Measurements from ENCODE around the gene GDF3. TPM values are rescaled to one million over a fixed set of nuclear protein-coding genes. Genes with fewer than 3 reads are reported as not detected.
"Not testable (repeated sequence)": the region's sequence is repeated elsewhere in the genome, so short reads cannot be mapped to it uniquely, and the experiment has no call there.

GDF3 gene
- not detected for total RNA-seq
- not detected for total RNA-seq (2013)

GRCh38 chr12:7695566-7696197, at the start of gene GDF3:
Gene GDF3, minus strand, starts transcription at chr12:7695775. Its CDS starts 47 bp downstream, at chr12:7695728.
- Histone ChIP-seq H3K4me1 (ENCODE audit: control insufficient read depth, insufficient read depth, low read length) (peaks cover 3% of the 10 kb centered on the region), H3K36me3 (ENCODE audit: control insufficient read depth, insufficient read depth, low read length) (no peaks in the 10 kb centered on the region), H3K9me3 (ENCODE audit: control insufficient read depth, insufficient read depth, low read length) (no peaks in the 10 kb centered on the region), H3K4me3 (ENCODE audit: low read length) (no peak within 1 kb of the TSS), H3K27ac (ENCODE audit: low read length) (no peak within 1 kb of the TSS), H3K27me3 (ENCODE audit: control insufficient read depth, insufficient read depth, low read length) (peaks cover 3% of the 10 kb centered on the region)
- no peak for TF ChIP-seq CTCF (IDR thresholded peaks at IDR 0.05)
- ATAC-seq (no peak), DNase-seq (no peak)
- WGBS (ENCODE audit: insufficient coverage): 41% methylated on average over 6 of the region's 7 CpGs
- peaks cover 16 to 21% of the 10 kb centered on the region in 2 donors for H3K27me3 Mint-ChIP-seq (ENCODE audit: low read depth in 2 of 2)
- H3K4me1 Mint-ChIP-seq: peaks cover 5 to 10% of the 10 kb centered on the region in 2 donors
- H3K4me3 Mint-ChIP-seq: no peak within 1 kb of the TSS
- H3K36me3 Mint-ChIP-seq: no peaks in the 10 kb centered on the region
- H3K9me3 Mint-ChIP-seq: no peaks in the 10 kb centered on the region
- H3K27ac Mint-ChIP-seq: no peak within 1 kb of the TSS
- intact Hi-C loops (cut with micrococcal nuclease): no loop called here

- Histone ChIP-seq H3K36me3 (ENCODE audit: control insufficient read depth, insufficient read depth, low read length) (no peaks in the 10 kb centered on the region), H3K4me3 (ENCODE audit: low read length) (no peak overlapping the region), H3K9me3 (ENCODE audit: control insufficient read depth, insufficient read depth, low read length) (no peaks in the 10 kb centered on the region), H3K27me3 (ENCODE audit: control insufficient read depth, insufficient read depth, low read length) (no peaks in the 10 kb centered on the region), H3K27ac (ENCODE audit: low read length) (no peak overlapping the region), H3K4me1 (ENCODE audit: control insufficient read depth, insufficient read depth, low read length) (no peaks in the 10 kb centered on the region)
- peaks cover 0 to 7% of the 10 kb centered on the region in 2 donors for H3K27me3 Mint-ChIP-seq (ENCODE audit: low read depth in 2 of 2)
- DNase-seq: no peak
- intact Hi-C loops (cut with micrococcal nuclease): no loop called here
- no peaks in the 10 kb centered on the region for H3K4me1 Mint-ChIP-seq
- TF ChIP-seq CTCF (IDR thresholded peaks at IDR 0.05): no peak
- H3K9me3 Mint-ChIP-seq: no peaks in the 10 kb centered on the region
- 32% methylated on average over 1 of the region's 3 CpGs for WGBS (ENCODE audit: insufficient coverage)
- H3K36me3 Mint-ChIP-seq: no peaks in the 10 kb centered on the region
- no peak for ATAC-seq
- no peak overlapping the region for H3K4me3 Mint-ChIP-seq
- no peak overlapping the region for H3K27ac Mint-ChIP-seq
These were observed 37.4 kb upstream of the GDF3 start for GRCh38 chr12:7732993-7733392.

- no peaks in the 10 kb centered on the region for H3K4me1 ChIP-seq (ENCODE audit: control insufficient read depth, insufficient read depth, low read length)
- no peaks in the 10 kb centered on the region for H3K27me3 ChIP-seq (ENCODE audit: control insufficient read depth, insufficient read depth, low read length)
- H3K4me3 ChIP-seq (ENCODE audit: low read length): no peak overlapping the region
- DNase-seq (no peak), ATAC-seq (no peak)
- Mint-ChIP-seq H3K4me3 (no peak overlapping the region), H3K36me3 (no peaks in the 10 kb centered on the region), H3K27ac (no peak overlapping the region), H3K27me3 (ENCODE audit: low read depth in 2 of 2) (peaks cover 0 to 7% of the 10 kb centered on the region in 2 donors), H3K4me1 (no peaks in the 10 kb centered on the region), H3K9me3 (no peaks in the 10 kb centered on the region)
- 47% methylated on average over 5 of the region's 5 CpGs for WGBS (ENCODE audit: insufficient coverage)
- H3K9me3 ChIP-seq (ENCODE audit: control insufficient read depth, insufficient read depth, low read length): no peaks in the 10 kb centered on the region
- no peak for TF ChIP-seq CTCF (IDR thresholded peaks at IDR 0.05)
- H3K36me3 ChIP-seq (ENCODE audit: control insufficient read depth, insufficient read depth, low read length): no peaks in the 10 kb centered on the region
- H3K27ac ChIP-seq (ENCODE audit: low read length): no peak overlapping the region
- intact Hi-C loops (cut with micrococcal nuclease): no loop called here
These were observed 35.9 kb upstream of the GDF3 start for GRCh38 chr12:7731486-7731885.

GRCh38 chr12:7730984-7731383, 35.4 kb upstream of the GDF3 start:
- H3K9me3 Mint-ChIP-seq; H3K27me3 Mint-ChIP-seq (ENCODE audit: low read depth in 2 of 2); H3K27me3 ChIP-seq (ENCODE audit: control insufficient read depth, insufficient read depth, low read length); H3K4me3 Mint-ChIP-seq; H3K4me1 Mint-ChIP-seq; H3K27ac Mint-ChIP-seq; H3K27ac ChIP-seq (ENCODE audit: low read length); H3K4me1 ChIP-seq (ENCODE audit: control insufficient read depth, insufficient read depth, low read length); H3K36me3 Mint-ChIP-seq; H3K4me3 ChIP-seq (ENCODE audit: low read length); H3K9me3 ChIP-seq (ENCODE audit: control insufficient read depth, insufficient read depth, low read length); intact Hi-C loops (cut with micrococcal nuclease); DNase-seq; ATAC-seq; H3K36me3 ChIP-seq (ENCODE audit: control insufficient read depth, insufficient read depth, low read length): not testable (repeated sequence)

All from natural killer cell (primary cell).